ENCODE measurements around the gene VAV2. TPM values are rescaled to one million over a fixed set of nuclear protein-coding genes. Genes with fewer than 3 reads are reported as not detected.
A peak's percentile ranks its signal among the peaks of the same experiment; 100 is the strongest.

VAV2 gene
- polyA plus RNA-seq, 4 donors: 26.7 to 45.7 (median 36.2) TPM

DNA sequence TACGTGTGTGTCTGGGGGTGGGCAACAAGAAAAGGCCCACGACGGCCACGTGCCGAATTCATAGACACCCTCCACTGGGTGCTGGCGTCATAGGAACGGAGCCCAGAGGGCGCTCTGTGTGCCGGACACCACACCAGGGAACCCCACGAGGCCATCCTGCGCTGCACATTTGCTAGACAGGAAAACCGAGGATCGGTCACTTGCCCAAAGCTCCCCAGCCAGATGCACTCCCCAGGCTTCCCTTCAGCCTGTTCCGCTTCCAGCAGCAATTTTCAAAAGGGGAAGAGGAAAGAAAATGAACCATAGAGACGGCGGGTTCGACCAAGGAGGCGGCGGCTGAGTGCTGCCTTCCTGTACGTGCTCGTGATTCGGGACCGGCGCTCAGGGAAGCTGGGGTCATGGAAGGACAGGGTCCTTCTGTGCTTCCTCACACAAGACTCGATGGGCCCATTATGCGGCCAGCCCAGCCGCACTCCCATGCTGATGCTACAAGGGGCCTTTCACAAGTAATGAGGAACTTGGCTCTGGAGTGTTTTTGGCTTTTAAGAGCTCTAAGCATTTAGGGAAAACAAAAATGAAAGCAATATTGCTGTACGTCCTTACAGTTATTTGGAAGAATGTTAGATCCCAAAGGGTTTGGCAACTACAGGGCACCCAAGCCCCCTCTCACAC lies 129.4 kb downstream of the VAV2 start:
- Histone ChIP-seq H3K27me3 (ENCODE audit: control insufficient read depth in 3 of 3, insufficient read depth in 3 of 3, low read length in 3 of 3) (no peaks in the 10 kb centered on the region), H3K36me3 (ENCODE audit: control insufficient read depth in 3 of 3, insufficient read depth in 2 of 3, low read depth in 1 of 3, low read length in 3 of 3) (peaks cover 0 to 82% (median 5%) of the 10 kb centered on the region in 3 donors), H3K9me3 (ENCODE audit: control insufficient read depth in 2 of 2, insufficient read depth in 1 of 2, low read depth in 1 of 2, low read length in 1 of 2) (peaks cover 0 to 7% of the 10 kb centered on the region in 2 donors), H3K4me1 (ENCODE audit: control insufficient read depth in 3 of 3, insufficient read depth in 2 of 3, low read depth in 1 of 3, low read length in 2 of 3) (peaks cover 0 to 5% (median 0%) of the 10 kb centered on the region in 3 donors), H3K4me3 (ENCODE audit: low read depth in 1 of 3, low read length in 3 of 3) (no peak overlapping the region), H3K27ac (ENCODE audit: low read depth in 1 of 3, low read length in 2 of 3) (peak overlapping the region in 2 of 3 donors; percentile 40 to 81)
- 61 to 84% (median 67%) methylated on average over 28 of the region's 28 CpGs for WGBS, 3 donors
- DNase-seq (no peak), FAIRE-seq (no peak)

- 89 to 92% (median 89%) methylated on average over 5 of the region's 5 CpGs for WGBS, 3 donors
- FAIRE-seq: no peak
Observed at GRCh38 chr9:133861692-133862091, 130.4 kb downstream of the VAV2 start.

DNA sequence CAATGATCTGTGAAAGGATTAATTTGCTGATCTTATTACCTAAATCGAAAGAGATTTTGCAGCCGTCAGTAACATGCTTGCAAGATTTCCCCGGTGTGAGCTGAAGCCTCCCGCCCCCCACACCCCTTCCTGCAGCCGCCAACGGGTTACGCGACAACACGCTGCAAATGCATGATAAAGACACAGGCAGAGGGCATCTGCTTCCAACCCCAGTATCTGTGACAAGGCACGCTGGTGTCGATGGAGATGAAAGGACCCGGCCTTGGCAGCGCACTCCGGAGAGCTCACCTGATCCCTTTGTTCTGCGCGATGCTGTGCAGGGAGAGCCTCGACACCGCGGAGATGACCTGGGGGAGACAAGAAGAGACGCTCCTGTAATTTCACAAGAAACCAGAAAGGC lies 131.0 kb downstream of the VAV2 start:
- FAIRE-seq: no peak
- WGBS, 3 donors: 88 to 95% (median 92%) methylated on average over 20 of the region's 20 CpGs

More at GRCh38 chr9:133861692-133862091, 130.4 kb downstream of the VAV2 start:
- Histone ChIP-seq H3K27ac (ENCODE audit: low read depth in 1 of 3, low read length in 2 of 3) (peak overlapping the region in 1 of 3 donors; percentile 81), H3K4me3 (ENCODE audit: low read depth in 1 of 3, low read length in 3 of 3) (no peak overlapping the region), H3K36me3 (ENCODE audit: control insufficient read depth in 3 of 3, insufficient read depth in 2 of 3, low read depth in 1 of 3, low read length in 3 of 3) (peaks cover 0 to 81% (median 5%) of the 10 kb centered on the region in 3 donors), H3K9me3 (ENCODE audit: control insufficient read depth in 2 of 2, insufficient read depth in 1 of 2, low read depth in 1 of 2, low read length in 1 of 2) (peaks cover 0 to 9% of the 10 kb centered on the region in 2 donors), H3K27me3 (ENCODE audit: control insufficient read depth in 3 of 3, insufficient read depth in 3 of 3, low read length in 3 of 3) (no peaks in the 10 kb centered on the region), H3K4me1 (ENCODE audit: control insufficient read depth in 3 of 3, insufficient read depth in 2 of 3, low read depth in 1 of 3, low read length in 2 of 3) (peaks cover 0 to 9% (median 0%) of the 10 kb centered on the region in 3 donors)
- no peak for DNase-seq

GRCh38 chr9:133858771-133859170 lies 133.4 kb downstream of the VAV2 start:
- Histone ChIP-seq H3K27ac (ENCODE audit: low read depth in 1 of 3, low read length in 2 of 3) (no peak overlapping the region), H3K9me3 (ENCODE audit: control insufficient read depth in 2 of 2, insufficient read depth in 1 of 2, low read depth in 1 of 2, low read length in 1 of 2) (peaks cover 0 to 6% of the 10 kb centered on the region in 2 donors), H3K4me3 (ENCODE audit: low read depth in 1 of 3, low read length in 3 of 3) (no peak overlapping the region), H3K27me3 (ENCODE audit: control insufficient read depth in 3 of 3, insufficient read depth in 3 of 3, low read length in 3 of 3) (no peaks in the 10 kb centered on the region), H3K4me1 (ENCODE audit: control insufficient read depth in 3 of 3, insufficient read depth in 2 of 3, low read depth in 1 of 3, low read length in 2 of 3) (peaks cover 3 to 38% (median 6%) of the 10 kb centered on the region in 3 donors), H3K36me3 (ENCODE audit: control insufficient read depth in 3 of 3, insufficient read depth in 2 of 3, low read depth in 1 of 3, low read length in 3 of 3) (peaks cover 0 to 84% (median 5%) of the 10 kb centered on the region in 3 donors)
- FAIRE-seq (no peak), DNase-seq (no peak)
- 91 to 96% (median 93%) methylated on average over 10 to 11 of the region's 11 CpGs for WGBS, 3 donors

More for the DNA sequence above, 131.0 kb downstream of the VAV2 start:
- Histone ChIP-seq H3K4me1 (ENCODE audit: control insufficient read depth in 3 of 3, insufficient read depth in 2 of 3, low read depth in 1 of 3, low read length in 2 of 3) (peaks cover 0 to 15% (median 0%) of the 10 kb centered on the region in 3 donors), H3K4me3 (ENCODE audit: low read depth in 1 of 3, low read length in 3 of 3) (no peak overlapping the region), H3K27ac (ENCODE audit: low read depth in 1 of 3, low read length in 2 of 3) (no peak overlapping the region), H3K27me3 (ENCODE audit: control insufficient read depth in 3 of 3, insufficient read depth in 3 of 3, low read length in 3 of 3) (no peaks in the 10 kb centered on the region), H3K36me3 (ENCODE audit: control insufficient read depth in 3 of 3, insufficient read depth in 2 of 3, low read depth in 1 of 3, low read length in 3 of 3) (peaks cover 0 to 84% (median 5%) of the 10 kb centered on the region in 3 donors), H3K9me3 (ENCODE audit: control insufficient read depth in 2 of 2, insufficient read depth in 1 of 2, low read depth in 1 of 2, low read length in 1 of 2) (peaks cover 0 to 13% of the 10 kb centered on the region in 2 donors)
- DNase-seq: no peak

GRCh38 chr9:133857639-133858038 lies 134.5 kb downstream of the VAV2 start:
- FAIRE-seq: no peak

DNA sequence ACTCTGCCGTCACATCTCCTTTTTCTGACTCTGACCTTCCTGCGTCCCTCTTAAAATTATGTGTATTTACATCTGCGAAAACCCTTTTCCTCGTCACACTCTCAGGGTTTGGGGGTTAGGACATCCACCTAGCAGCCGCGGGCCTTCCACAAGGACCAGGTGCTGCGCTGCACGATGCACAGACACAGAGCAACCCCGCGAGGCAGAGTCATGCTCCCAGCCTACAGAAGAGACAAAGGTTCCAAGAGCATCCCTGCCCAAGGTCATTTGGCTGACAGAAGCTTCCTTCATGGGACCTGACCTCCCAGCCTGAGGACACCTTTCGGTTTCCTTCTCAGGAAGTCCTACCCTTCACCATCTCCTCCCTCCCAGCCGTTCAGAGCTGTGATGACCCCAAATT lies 135.3 kb downstream of the VAV2 start:
- Histone ChIP-seq H3K27me3 (ENCODE audit: control insufficient read depth in 3 of 3, insufficient read depth in 3 of 3, low read length in 3 of 3) (no peaks in the 10 kb centered on the region), H3K27ac (ENCODE audit: low read depth in 1 of 3, low read length in 2 of 3) (peak overlapping the region; percentile 93 to 96 (median 93))
- 94 to 95% (median 95%) methylated on average over 12 of the region's 12 CpGs for WGBS, 3 donors

More at GRCh38 chr9:133857639-133858038, 134.5 kb downstream of the VAV2 start:
- no peak for DNase-seq
- Histone ChIP-seq H3K27ac (ENCODE audit: low read depth in 1 of 3, low read length in 2 of 3) (no peak overlapping the region), H3K27me3 (ENCODE audit: control insufficient read depth in 3 of 3, insufficient read depth in 3 of 3, low read length in 3 of 3) (no peaks in the 10 kb centered on the region), H3K4me3 (ENCODE audit: low read depth in 1 of 3, low read length in 3 of 3) (no peak overlapping the region), H3K9me3 (ENCODE audit: control insufficient read depth in 2 of 2, insufficient read depth in 1 of 2, low read depth in 1 of 2, low read length in 1 of 2) (peaks cover 0 to 6% of the 10 kb centered on the region in 2 donors), H3K4me1 (ENCODE audit: control insufficient read depth in 3 of 3, insufficient read depth in 2 of 3, low read depth in 1 of 3, low read length in 2 of 3) (peaks cover 3 to 41% (median 6%) of the 10 kb centered on the region in 3 donors), H3K36me3 (ENCODE audit: control insufficient read depth in 3 of 3, insufficient read depth in 2 of 3, low read depth in 1 of 3, low read length in 3 of 3) (peaks cover 0 to 84% (median 5%) of the 10 kb centered on the region in 3 donors)
- 94 to 98% (median 96%) methylated on average over 9 of the region's 9 CpGs for WGBS, 3 donors

DNA sequence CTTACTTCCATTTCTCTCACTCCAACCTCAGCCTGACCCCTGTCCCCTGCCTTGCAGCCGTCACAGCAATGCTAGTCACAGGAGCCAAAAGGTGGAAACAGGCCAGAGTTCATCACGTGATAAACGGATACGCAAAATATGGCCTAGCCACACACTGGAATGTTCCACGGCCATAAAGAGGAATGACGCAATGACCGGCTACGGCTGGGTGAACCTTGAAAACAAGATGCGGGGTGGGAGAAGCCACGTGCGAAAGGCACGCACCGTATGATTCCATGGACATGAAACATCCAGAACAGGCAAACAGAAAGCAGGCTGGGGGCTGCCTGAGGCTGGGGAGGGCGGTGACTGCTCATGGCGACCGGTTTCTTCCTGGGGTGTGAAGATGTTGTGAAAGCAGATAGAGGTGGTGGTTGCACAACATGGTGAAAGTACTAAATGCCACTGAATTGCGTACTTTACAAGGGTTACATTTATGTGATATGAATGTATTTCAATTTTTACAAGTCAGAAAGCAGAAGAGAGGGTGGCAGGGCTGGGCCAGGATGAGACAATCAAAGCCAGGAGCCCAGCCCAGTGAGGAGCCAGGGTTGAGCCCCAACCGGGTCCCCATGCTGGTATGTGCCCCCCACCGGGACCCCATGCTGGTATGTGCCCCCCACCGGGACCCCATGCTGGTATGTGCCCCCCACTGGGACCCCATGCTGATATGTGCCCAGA lies 136.2 kb downstream of the VAV2 start:
- peaks cover 3 to 38% (median 6%) of the 10 kb centered on the region in 3 donors for H3K4me1 ChIP-seq (ENCODE audit: control insufficient read depth in 3 of 3, insufficient read depth in 2 of 3, low read depth in 1 of 3, low read length in 2 of 3)
- FAIRE-seq (no peak), DNase-seq (peak; percentile 97 to 99)
- H3K9me3 ChIP-seq (ENCODE audit: control insufficient read depth in 2 of 2, insufficient read depth in 1 of 2, low read depth in 1 of 2, low read length in 1 of 2): peaks cover 0 to 6% of the 10 kb centered on the region in 2 donors
- peaks cover 0 to 78% (median 4%) of the 10 kb centered on the region in 3 donors for H3K36me3 ChIP-seq (ENCODE audit: control insufficient read depth in 3 of 3, insufficient read depth in 2 of 3, low read depth in 1 of 3, low read length in 3 of 3)
- no peak overlapping the region for H3K4me3 ChIP-seq (ENCODE audit: low read depth in 1 of 3, low read length in 3 of 3)
- H3K27ac ChIP-seq (ENCODE audit: low read depth in 1 of 3, low read length in 2 of 3): peak overlapping the region; percentile 93 to 96 (median 93)
- 41 to 55% (median 44%) methylated on average over 20 of the region's 20 CpGs for WGBS, 3 donors
- H3K27me3 ChIP-seq (ENCODE audit: control insufficient read depth in 3 of 3, insufficient read depth in 3 of 3, low read length in 3 of 3): no peaks in the 10 kb centered on the region

More for the DNA sequence above, 135.3 kb downstream of the VAV2 start:
- H3K4me1 ChIP-seq (ENCODE audit: control insufficient read depth in 3 of 3, insufficient read depth in 2 of 3, low read depth in 1 of 3, low read length in 2 of 3): peaks cover 3 to 38% (median 6%) of the 10 kb centered on the region in 3 donors
- H3K4me3 ChIP-seq (ENCODE audit: low read depth in 1 of 3, low read length in 3 of 3): no peak overlapping the region
- FAIRE-seq (no peak), DNase-seq (no peak)
- H3K36me3 ChIP-seq (ENCODE audit: control insufficient read depth in 3 of 3, insufficient read depth in 2 of 3, low read depth in 1 of 3, low read length in 3 of 3): peaks cover 0 to 82% (median 5%) of the 10 kb centered on the region in 3 donors
- peaks cover 0 to 6% of the 10 kb centered on the region in 2 donors for H3K9me3 ChIP-seq (ENCODE audit: control insufficient read depth in 2 of 2, insufficient read depth in 1 of 2, low read depth in 1 of 2, low read length in 1 of 2)

DNA sequence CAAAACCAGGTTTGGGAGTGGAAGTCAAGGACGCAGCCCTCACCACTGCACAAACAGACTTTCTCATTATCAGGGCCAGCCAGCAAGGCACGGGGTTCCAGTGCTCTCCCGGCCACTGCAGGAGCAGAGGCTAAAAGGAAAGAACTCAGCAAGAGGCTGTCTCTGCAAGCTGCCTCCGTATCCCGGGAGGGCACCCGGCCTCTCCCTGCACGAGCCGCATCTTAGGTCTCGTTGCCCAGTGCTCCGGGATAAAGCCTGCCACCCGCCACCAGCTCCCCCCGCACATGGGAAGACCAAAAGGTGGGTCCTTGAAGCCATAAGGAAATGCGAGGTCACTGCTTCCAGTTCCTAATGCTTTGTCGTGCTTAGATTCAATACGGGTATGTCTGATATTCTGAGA lies 136.8 kb downstream of the VAV2 start:
- Histone ChIP-seq H3K36me3 (ENCODE audit: control insufficient read depth in 3 of 3, insufficient read depth in 2 of 3, low read depth in 1 of 3, low read length in 3 of 3) (peaks cover 0 to 78% (median 1%) of the 10 kb centered on the region in 3 donors), H3K27me3 (ENCODE audit: control insufficient read depth in 3 of 3, insufficient read depth in 3 of 3, low read length in 3 of 3) (no peaks in the 10 kb centered on the region), H3K4me3 (ENCODE audit: low read depth in 1 of 3, low read length in 3 of 3) (no peak overlapping the region), H3K4me1 (ENCODE audit: control insufficient read depth in 3 of 3, insufficient read depth in 2 of 3, low read depth in 1 of 3, low read length in 2 of 3) (peaks cover 3 to 38% (median 6%) of the 10 kb centered on the region in 3 donors), H3K9me3 (ENCODE audit: control insufficient read depth in 2 of 2, insufficient read depth in 1 of 2, low read depth in 1 of 2, low read length in 1 of 2) (peaks cover 0 to 6% of the 10 kb centered on the region in 2 donors), H3K27ac (ENCODE audit: low read depth in 1 of 3, low read length in 2 of 3) (peak overlapping the region; percentile 93 to 96 (median 93))
- WGBS, 3 donors: 49 to 71% (median 64%) methylated on average over 15 of the region's 15 CpGs
- no peak for DNase-seq
- no peak for FAIRE-seq

All from small intestine (tissue), 7 donors.